Lung (tissue), 12 donors: ENCODE results near the gene DNPEP. TPM values are rescaled to one million over a fixed set of nuclear protein-coding genes. Genes with fewer than 3 reads are reported as not detected.
A peak's percentile ranks its signal among the peaks of the same experiment; 100 is the strongest.

ENCODE experiments used
- ATAC-seq: fragments of 200-7000 bp; cut with Tn5 transposase; one replicate; pipeline ENCODE4 v1.9.1; 2020; ENCODE audit warnings: moderate number of reproducible peaks; ENCODE audit not compliant: insufficient read depth, low FRiP score
- DNase-seq, 3 donors: peaks; one replicate each; pipeline ENCODE4 v3.0.0-alpha.2; 2013 to 2017
- H3K27ac ChIP-seq, 2 donors: one replicate each; pipeline ENCODE4 v1.5.1; 2013; ENCODE audit warnings: mild to moderate bottlenecking in 2 of 2, moderate library complexity in 2 of 2, control low read depth in 1 of 2, inconsistent platforms in 1 of 2, low read depth in 1 of 2, low read length in 1 of 2
- H3K27me3 ChIP-seq, 3 donors: one replicate each; pipeline ENCODE4 v1.5.1; 2013; ENCODE audit warnings: low read length in 2 of 3; ENCODE audit not compliant: control insufficient read depth in 3 of 3, insufficient read depth in 3 of 3
- H3K36me3 ChIP-seq, 4 donors: one replicate each; pipeline ENCODE4 v1.5.1; 2013; ENCODE audit warnings: low read length in 4 of 4, mild to moderate bottlenecking in 1 of 4, moderate library complexity in 1 of 4; ENCODE audit not compliant: control insufficient read depth in 4 of 4, insufficient read depth in 4 of 4
- H3K4me1 ChIP-seq, 5 donors: one replicate each; pipeline ENCODE4 v1.5.1; 2013; ENCODE audit warnings: low read length in 5 of 5, mild to moderate bottlenecking in 2 of 5, moderate library complexity in 1 of 5; ENCODE audit not compliant: control insufficient read depth in 5 of 5, insufficient read depth in 5 of 5
- H3K4me3 ChIP-seq: one replicate; pipeline ENCODE4 v1.5.1; 2013; ENCODE audit warnings: mild to moderate bottlenecking, control low read depth, moderate library complexity
- H3K9ac ChIP-seq, 2 donors: one replicate each; pipeline ENCODE4 v1.5.1; 2013; ENCODE audit warnings: low read length in 2 of 2, control low read depth in 1 of 2; ENCODE audit not compliant: insufficient read depth in 1 of 2
- H3K9me3 ChIP-seq, 4 donors: one replicate each; pipeline ENCODE4 v1.5.1; 2013; ENCODE audit warnings: low read length in 3 of 4, mild to moderate bottlenecking in 1 of 4, moderate library complexity in 1 of 4; ENCODE audit not compliant: control insufficient read depth in 4 of 4, insufficient read depth in 3 of 4
- WGBS, 2 donors: extraction: QIAGEN DNeasy Blood & Tissue Kit; methylation state at CpG; one replicate each; pipeline ENCODE4 v1.1.7; 2013; 5-methylcytosine and 5-hydroxymethylcytosine counted together
- polyA plus RNA-seq, 2 donors: library from polyadenylated mRNA; stranded (reverse); fragments of 200-250 nt; gene quantifications; one replicate each; pipeline ENCODE4 v1.2.1, GENCODE V29; 2013
- total RNA-seq, 2 donors: library from RNA; depleted of rRNA in 1 of 2; stranded (reverse); fragments of >200 nt in 1 of 2; gene quantifications; one replicate each; pipeline ENCODE4 v1.2.1, GENCODE V29; 2014 to 2021
- TF ChIP-seq, protein P1 (sequence below): IDR thresholded peaks from 2 replicates; pipeline ENCODE4 v1.5.1; 2012; ENCODE audit warnings: mild to moderate bottlenecking; ENCODE audit errors: control extremely low read depth, extremely low read depth
- donor health status: control.
- donor health status: control.
- donor health status: Bipolar disorder and iron deficiency.
- donor health status: healthy.
- donor health status: DM: yes; HTN: yes; CAD: no.

DNPEP gene
- total and polyA plus RNA-seq, 4 donors = 73.7 to 89.7 (median 80.8) TPM

DNA sequence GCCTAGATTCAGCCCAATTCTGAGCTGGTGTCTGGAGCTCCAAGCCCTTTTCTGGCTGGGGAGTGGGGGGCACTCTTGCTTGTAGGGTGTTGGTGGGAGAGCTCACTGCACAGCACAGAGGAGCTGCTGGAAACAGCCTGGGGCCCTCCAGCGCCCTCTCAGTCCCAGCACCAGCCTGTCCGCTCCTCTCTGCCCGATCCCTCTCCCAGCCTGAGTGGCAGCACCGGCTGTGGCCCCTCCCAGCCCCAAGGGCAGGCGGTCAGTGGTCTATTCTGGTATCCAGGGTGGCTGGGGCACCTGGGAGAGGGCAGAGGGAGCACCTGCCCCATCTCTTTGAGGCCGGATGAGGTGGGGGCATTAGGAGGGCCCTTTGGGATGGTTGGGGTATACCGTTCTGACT is 17.2 kb upstream of the DNPEP start:
- Histone ChIP-seq H3K4me3 (no peak overlapping the region), H3K9ac (no peak overlapping the region), H3K36me3 (no peaks in the 10 kb centered on the region), H3K27ac (peak overlapping the region in 1 of 2 donors; percentile 86), H3K9me3 (no peaks in the 10 kb centered on the region), H3K4me1 (peaks cover 0 to 16% (median 0%) of the 10 kb centered on the region in 5 donors), H3K27me3 (no peaks in the 10 kb centered on the region)
- WGBS, 2 donors = 78 to 91% methylated on average over 7 of the region's 7 CpGs
- DNase-seq (no peak), ATAC-seq (no peak)
- TF ChIP-seq, protein P1, sequence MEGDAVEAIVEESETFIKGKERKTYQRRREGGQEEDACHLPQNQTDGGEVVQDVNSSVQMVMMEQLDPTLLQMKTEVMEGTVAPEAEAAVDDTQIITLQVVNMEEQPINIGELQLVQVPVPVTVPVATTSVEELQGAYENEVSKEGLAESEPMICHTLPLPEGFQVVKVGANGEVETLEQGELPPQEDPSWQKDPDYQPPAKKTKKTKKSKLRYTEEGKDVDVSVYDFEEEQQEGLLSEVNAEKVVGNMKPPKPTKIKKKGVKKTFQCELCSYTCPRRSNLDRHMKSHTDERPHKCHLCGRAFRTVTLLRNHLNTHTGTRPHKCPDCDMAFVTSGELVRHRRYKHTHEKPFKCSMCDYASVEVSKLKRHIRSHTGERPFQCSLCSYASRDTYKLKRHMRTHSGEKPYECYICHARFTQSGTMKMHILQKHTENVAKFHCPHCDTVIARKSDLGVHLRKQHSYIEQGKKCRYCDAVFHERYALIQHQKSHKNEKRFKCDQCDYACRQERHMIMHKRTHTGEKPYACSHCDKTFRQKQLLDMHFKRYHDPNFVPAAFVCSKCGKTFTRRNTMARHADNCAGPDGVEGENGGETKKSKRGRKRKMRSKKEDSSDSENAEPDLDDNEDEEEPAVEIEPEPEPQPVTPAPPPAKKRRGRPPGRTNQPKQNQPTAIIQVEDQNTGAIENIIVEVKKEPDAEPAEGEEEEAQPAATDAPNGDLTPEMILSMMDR = no peak

DNA sequence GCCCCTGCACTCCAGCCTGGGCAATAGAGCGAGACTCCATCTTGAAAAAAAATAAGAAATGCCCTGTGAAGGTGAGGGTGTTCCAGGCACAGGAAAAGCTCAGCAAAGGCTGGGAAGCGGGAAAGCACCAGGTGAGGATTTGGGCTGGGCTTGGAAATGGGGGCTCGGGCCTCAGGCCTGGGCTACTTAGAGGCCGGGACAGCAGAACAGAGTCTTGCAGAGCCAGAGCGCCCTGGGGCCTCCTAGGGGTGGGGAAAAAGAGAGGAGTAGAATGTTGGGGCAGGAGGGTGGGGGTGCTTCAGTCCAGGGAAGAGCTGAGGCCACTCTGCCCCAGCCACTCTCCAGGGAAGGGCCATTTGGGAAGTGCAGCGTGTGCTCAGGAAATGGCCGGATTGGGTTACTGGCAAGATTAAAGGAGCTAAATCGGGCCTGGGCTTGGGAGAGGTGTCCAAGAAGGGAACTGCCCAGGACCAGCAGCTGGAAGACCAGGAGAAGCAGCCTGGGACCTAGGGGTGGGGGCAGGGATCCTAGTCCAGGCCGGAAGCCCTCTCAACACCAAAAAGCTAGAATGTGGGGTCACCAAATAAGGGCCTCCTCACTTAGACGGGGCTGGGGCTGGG is 16.7 kb upstream of the DNPEP start:
- Histone ChIP-seq H3K4me1 (peaks cover 0 to 21% (median 2%) of the 10 kb centered on the region in 5 donors), H3K36me3 (no peaks in the 10 kb centered on the region), H3K9ac (no peak overlapping the region), H3K27me3 (no peaks in the 10 kb centered on the region), H3K9me3 (no peaks in the 10 kb centered on the region), H3K27ac (peak overlapping the region in 1 of 2 donors; percentile 86), H3K4me3 (no peak overlapping the region)
- DNase-seq = peak in 1 of 3 donors; percentile 40
- no peak for ATAC-seq
- TF ChIP-seq, protein P1 = no peak
- WGBS, 2 donors = 80 to 85% methylated on average over 10 of the region's 10 CpGs

DNA sequence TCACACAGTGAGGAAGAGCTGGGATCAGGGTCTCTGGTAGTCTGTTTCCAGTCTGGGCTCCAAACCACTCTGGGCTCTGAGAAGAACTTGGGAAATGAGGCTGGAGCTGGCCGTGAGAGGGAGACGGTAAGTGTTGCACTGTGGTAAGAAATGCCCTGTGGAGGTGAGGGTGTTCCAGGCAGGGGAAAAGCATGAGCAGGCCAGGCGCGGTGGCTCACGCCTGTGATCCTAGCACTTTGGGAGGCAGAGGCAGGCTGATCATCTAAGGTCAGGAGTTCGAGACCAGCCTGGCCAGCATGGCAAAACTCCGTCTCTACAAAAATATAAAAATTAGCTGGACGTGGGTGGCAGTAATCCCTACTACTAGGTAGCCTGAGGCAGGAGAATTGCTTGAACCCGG is 16.1 kb upstream of the DNPEP start:
- Histone ChIP-seq H3K9ac (no peak overlapping the region), H3K27me3 (no peaks in the 10 kb centered on the region), H3K27ac (peak overlapping the region in 1 of 2 donors; percentile 86), H3K36me3 (no peaks in the 10 kb centered on the region), H3K4me1 (peaks cover 0 to 26% (median 2%) of the 10 kb centered on the region in 5 donors), H3K9me3 (no peaks in the 10 kb centered on the region), H3K4me3 (no peak overlapping the region)
- no peak for ATAC-seq
- WGBS, 2 donors = 91 to 95% methylated on average over 9 of the region's 9 CpGs
- TF ChIP-seq, protein P1 = no peak
- DNase-seq = no peak
